GM18907 (cell line): Measurements from ENCODE around the gene L3MBTL1.
A peak's percentile ranks its signal among the peaks of the same experiment; 100 is the strongest.

Experiments used
- ATAC-seq: cut with Tn5 transposase; IDR thresholded peaks from one replicate; pipeline ENCODE4 v1.9.1; 2021; ENCODE audit warnings: mild to moderate bottlenecking, moderate library complexity; ENCODE audit not compliant: unreplicated experiment

L3MBTL1 gene

GRCh38 chr20:43507150-43508080 lies at the start of gene L3MBTL1:
Gene L3MBTL1, plus strand, starts transcription at chr20:43507697. Its CDS starts 5,807 bp downstream, at chr20:43513504.
- ATAC-seq, result no peak

- ATAC-seq, result peak; percentile 3
Measured at GRCh38 chr20:43458422-43458924, 49.0 kb upstream of the L3MBTL1 start.

GRCh38 chr20:43459022-43459942 lies 48.2 kb upstream of the L3MBTL1 start:
- no peak for ATAC-seq

- ATAC-seq, result no peak
Measured at GRCh38 chr20:43460172-43460829, 47.2 kb upstream of the L3MBTL1 start.

- no peak for ATAC-seq
Measured at GRCh38 chr20:43460830-43461200, 46.7 kb upstream of the L3MBTL1 start.

GRCh38 chr20:43461894-43462659 lies 45.4 kb upstream of the L3MBTL1 start:
- ATAC-seq, result no peak

GRCh38 chr20:43462660-43463526 lies 44.6 kb upstream of the L3MBTL1 start:
- ATAC-seq, result no peak

- no peak for ATAC-seq
Measured at GRCh38 chr20:43463527-43464218, 43.8 kb upstream of the L3MBTL1 start.

- no peak for ATAC-seq
Measured at GRCh38 chr20:43464219-43464790, 43.2 kb upstream of the L3MBTL1 start.

- no peak for ATAC-seq
Measured at GRCh38 chr20:43465625-43465943, 41.9 kb upstream of the L3MBTL1 start.

GRCh38 chr20:43467589-43467988 lies 39.9 kb upstream of the L3MBTL1 start:
- no peak for ATAC-seq

- ATAC-seq, result no peak
Measured at GRCh38 chr20:43472671-43473380, 34.7 kb upstream of the L3MBTL1 start.

- ATAC-seq, result no peak
Measured at GRCh38 chr20:43473381-43473704, 34.2 kb upstream of the L3MBTL1 start.

- no peak for ATAC-seq
Measured at GRCh38 chr20:43477193-43477592, 30.3 kb upstream of the L3MBTL1 start.

- no peak for ATAC-seq
Measured at GRCh38 chr20:43477619-43478018, 29.9 kb upstream of the L3MBTL1 start.

- no peak for ATAC-seq
Measured at GRCh38 chr20:43490038-43490437, 17.5 kb upstream of the L3MBTL1 start.

GRCh38 chr20:43492101-43492500 lies 15.4 kb upstream of the L3MBTL1 start:
- peak; percentile 74 for ATAC-seq

- no peak for ATAC-seq
Measured at GRCh38 chr20:43495388-43495787, 12.1 kb upstream of the L3MBTL1 start.
